B cell (primary cell): ENCODE data around the gene MRPS23. TPM values are rescaled to one million over a fixed set of nuclear protein-coding genes. Genes with fewer than 3 reads are reported as not detected.

Experiments used
- ATAC-seq: fragments of 200-7000 bp; cut with Tn5 transposase; one replicate; pipeline ENCODE4 v1.10.0; 2021; ENCODE audit warnings: low read depth, mild to moderate bottlenecking, moderate number of reproducible peaks, moderate library complexity
- CTCF ChIA-PET: fragments of 350-600 bp; sonication (Branson Sonifier 250); formaldehyde crosslinking; loops from one replicate; lab custom pipeline; 2021; ENCODE audit warnings: antibody characterized with exemption, inconsistent platforms; lab: Charles Lee
- POLR2A ChIA-PET: fragments of 350-600 bp; sonication (Branson Sonifier 250); formaldehyde crosslinking; loops from one replicate; lab custom pipeline; 2021; ENCODE audit warnings: antibody characterized with exemption; lab: Charles Lee
- DNase-seq: peaks from one replicate; pipeline ENCODE4 v3.0.0; 2013
- H2AFZ ChIP-seq: 2 replicates; pipeline ENCODE4 v1.6.1; 2012; ENCODE audit warnings: mild to moderate bottlenecking, low read depth, low read length; ENCODE audit not compliant: insufficient read depth, poor library complexity, severe bottlenecking
- H3K27ac ChIP-seq, 2 donors: 1 replicate in 1 of 2; 2 replicates in 1 of 2; pipeline ENCODE4 v1.5.1; 2012 to 2013; ENCODE audit warnings: low read length in 2 of 2, mild to moderate bottlenecking in 2 of 2, moderate library complexity in 1 of 2
- H3K27me3 ChIP-seq, 4 experiments: fragments of 200-600 bp in 1 of 4; sonication (generic) in 1 of 4; replicated peaks in 1 of 4; 1 replicate in 2 of 4; 2 replicates in 2 of 4; pipeline versions ENCODE4 v1.6.1 to v1.7.0; 2013 to 2016; ENCODE audit warnings: low read length in 3 of 4, mild to moderate bottlenecking in 2 of 4, mixed read lengths in 1 of 4, moderate library complexity in 1 of 4; ENCODE audit not compliant: insufficient read depth in 4 of 4, control insufficient read depth in 3 of 4; ENCODE audit errors: control extremely low read depth in 1 of 4
- H3K36me3 ChIP-seq, 2 experiments: replicated peaks in 1 of 2; 1 replicate in 1 of 2; 2 replicates in 1 of 2; pipeline versions ENCODE4 v1.6.1 to v1.7.1; 2013; ENCODE audit warnings: low read length in 1 of 2; ENCODE audit not compliant: insufficient read depth in 2 of 2, control insufficient read depth in 1 of 2; ENCODE audit errors: control extremely low read depth in 1 of 2, extremely low read depth in 1 of 2
- H3K4me1 ChIP-seq, 2 donors: fragments of 200-600 bp in 1 of 2; sonication (generic) in 1 of 2; 1 replicate in 1 of 2; 2 replicates in 1 of 2; pipeline versions ENCODE4 v1.5.1 to v1.6.1; 2013 to 2017; ENCODE audit warnings: low read length in 2 of 2; ENCODE audit not compliant: control insufficient read depth in 2 of 2, insufficient read depth in 2 of 2
- H3K4me2 ChIP-seq: replicated peaks from 2 replicates; pipeline ENCODE3; 2012; ENCODE audit warnings: mild to moderate bottlenecking, low read depth, low read length; ENCODE audit not compliant: poor library complexity, severe bottlenecking
- H3K4me3 ChIP-seq, 5 experiments: fragments of 200-600 bp in 1 of 5; sonication (generic) in 1 of 5; 1 replicate in 3 of 5; 2 replicates in 2 of 5; pipeline versions ENCODE4 v1.5.1 to v1.7.0; 2011 to 2016; ENCODE audit warnings: low read length in 4 of 5, mild to moderate bottlenecking in 4 of 5, low read depth in 2 of 5, control low read depth in 1 of 5, moderate library complexity in 1 of 5; ENCODE audit not compliant: insufficient read depth in 1 of 5; ENCODE audit errors: control extremely low read depth in 1 of 5, extremely low read depth in 1 of 5
- H3K79me2 ChIP-seq: fragments of 200-600 bp; sonication (generic); one replicate; pipeline ENCODE4 v1.6.0; 2016; ENCODE audit warnings: low read length; ENCODE audit not compliant: control insufficient read depth, insufficient read depth
- H3K9ac ChIP-seq: fragments of 200-600 bp; sonication (generic); 2 replicates; pipeline ENCODE4 v1.6.1; 2017; ENCODE audit warnings: mild to moderate bottlenecking, low read length, moderate library complexity
- H3K9me3 ChIP-seq, 3 donors: one replicate each; pipeline versions ENCODE4 v1.6.1 to v1.7.1; 2013; ENCODE audit warnings: low read length in 2 of 3; ENCODE audit not compliant: control insufficient read depth in 2 of 3, insufficient read depth in 1 of 3; ENCODE audit errors: control extremely low read depth in 1 of 3
- H4K20me1 ChIP-seq: 2 replicates; pipeline ENCODE4 v1.6.0; 2012; ENCODE audit warnings: mild to moderate bottlenecking, low read length; ENCODE audit not compliant: insufficient read depth, control insufficient read depth, poor library complexity, severe bottlenecking
- H3K27ac Mint-ChIP-seq: one replicate; pipeline ENCODE4 v1.8.0; 2021; ENCODE audit warnings: mixed read lengths
- H3K27me3 Mint-ChIP-seq: one replicate; pipeline ENCODE4 v1.8.0; 2021; ENCODE audit warnings: mixed read lengths
- H3K4me1 Mint-ChIP-seq: one replicate; pipeline ENCODE4 v1.8.0; 2021; ENCODE audit warnings: mixed read lengths
- H3K4me3 Mint-ChIP-seq: one replicate; pipeline ENCODE4 v1.8.0; 2021; ENCODE audit warnings: mixed read lengths
- H3K9me3 Mint-ChIP-seq: one replicate; pipeline ENCODE4 v1.8.0; 2022; ENCODE audit warnings: mixed read lengths; ENCODE audit not compliant: insufficient read depth
- EZH2 ChIP-seq: IDR thresholded peaks from 2 replicates; pipeline ENCODE4 v1.6.1; 2012; ENCODE audit warnings: borderline replicate concordance, low read depth, mild to moderate bottlenecking, moderate library complexity, low read length; ENCODE audit not compliant: insufficient read depth, poor library complexity, severe bottlenecking
- WGBS: methylation state at CpG from one replicate; pipeline ENCODE4 v1.1.5; 2013; ENCODE audit warnings: missing lambda C conversion rate; ENCODE audit not compliant: insufficient coverage; 5-methylcytosine and 5-hydroxymethylcytosine counted together
- intact Hi-C: fragments of 100-400 bp; cut with micrococcal nuclease; formaldehyde crosslinking; loops from one replicate; pipeline ENCODE4 v1.10.0; 2022
- polyA plus RNA-seq: library from polyadenylated mRNA; depleted of rRNA; stranded (reverse); fragments of >200 nt; gene quantifications from 2 replicates; pipeline ENCODE4 v1.2.3, GENCODE V29; 2012
- total RNA-seq, 2 donors: library from RNA; stranded (reverse); fragments of 120-200 nt in 1 of 2; gene quantifications; 1 replicate in 1 of 2; 2 replicates in 1 of 2; pipeline versions ENCODE4 v1.2.3 to v1.2.4, GENCODE V29; 2013 to 2022
- TF ChIP-seq, protein P1 (sequence below): fragments of 200-600 bp; IDR thresholded peaks from one replicate; pipeline ENCODE4 v1.8.0; 2022; ENCODE audit warnings: antibody characterized with exemption, mild to moderate bottlenecking

MRPS23 gene
- total and polyA plus RNA-seq, 2 donors (not counting 1 experiment from before 2014, with no cell fraction given) = 10.3 to 25.4 TPM

DNA sequence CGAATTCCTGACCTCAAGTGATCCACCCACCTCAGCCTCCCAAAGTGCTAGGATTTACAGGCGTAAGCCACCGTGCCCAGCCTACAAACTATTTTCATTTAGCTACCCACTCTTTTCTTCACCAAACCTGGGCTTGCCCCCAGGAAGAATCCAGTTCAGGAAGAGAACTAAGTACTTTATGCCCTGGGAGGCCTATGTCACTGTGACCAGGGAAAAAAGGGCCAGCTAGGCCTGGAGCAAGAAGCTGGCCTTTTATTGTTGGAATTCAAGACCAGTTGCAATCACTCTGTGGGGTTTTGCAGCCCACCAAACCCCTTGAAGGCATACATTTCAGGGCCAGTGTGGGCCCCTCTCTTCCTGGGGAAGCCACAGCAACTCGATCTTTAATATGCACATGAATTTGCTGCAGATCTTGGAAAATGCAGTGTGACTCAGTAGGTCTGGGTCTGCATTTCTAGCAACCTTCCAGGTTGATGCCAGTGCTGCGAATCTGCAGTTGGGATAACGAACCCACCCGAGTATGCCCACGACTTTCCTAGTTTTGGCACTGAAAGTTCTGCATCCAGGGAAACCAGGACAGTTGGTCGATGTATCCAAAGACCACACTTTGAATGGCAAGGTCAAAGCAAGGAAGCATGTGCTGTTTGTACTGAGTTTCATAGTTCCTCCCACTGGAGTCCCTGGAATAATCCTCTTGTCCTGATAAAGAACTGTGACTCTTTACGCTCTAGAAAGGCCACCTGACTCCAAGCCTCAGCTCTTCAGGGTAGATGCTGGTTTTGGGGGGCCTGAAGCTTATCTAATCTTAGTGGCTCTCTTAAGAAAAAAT lies 7.2 kb upstream of the MRPS23 start:
- no peak overlapping the region for H3K9ac ChIP-seq
- Mint-ChIP-seq H3K27me3 (peaks cover 20% of the 10 kb centered on the region), H3K9me3 (no peaks in the 10 kb centered on the region), H3K4me3 (no peak overlapping the region), H3K4me1 (peaks cover 12% of the 10 kb centered on the region), H3K27ac (no peak overlapping the region)
- no peak overlapping the region for H3K4me3 ChIP-seq
- H3K79me2 ChIP-seq = no peaks in the 10 kb centered on the region
- ChIA-PET CTCF (interaction anchor here (0.6 to 18.1 kb wide), 14 partner anchors 7 to 339 kb away, joined by 3 to 468 read pairs (median 4); partner anchors contain the start of genes MRPS23, SRSF1 and VEZF1), POLR2A (interaction anchor here (1.3 kb wide), 1 partner anchor 141 kb away, joined by 3 read pairs; no protein-coding TSS in a partner anchor)
- TF ChIP-seq, protein P1, sequence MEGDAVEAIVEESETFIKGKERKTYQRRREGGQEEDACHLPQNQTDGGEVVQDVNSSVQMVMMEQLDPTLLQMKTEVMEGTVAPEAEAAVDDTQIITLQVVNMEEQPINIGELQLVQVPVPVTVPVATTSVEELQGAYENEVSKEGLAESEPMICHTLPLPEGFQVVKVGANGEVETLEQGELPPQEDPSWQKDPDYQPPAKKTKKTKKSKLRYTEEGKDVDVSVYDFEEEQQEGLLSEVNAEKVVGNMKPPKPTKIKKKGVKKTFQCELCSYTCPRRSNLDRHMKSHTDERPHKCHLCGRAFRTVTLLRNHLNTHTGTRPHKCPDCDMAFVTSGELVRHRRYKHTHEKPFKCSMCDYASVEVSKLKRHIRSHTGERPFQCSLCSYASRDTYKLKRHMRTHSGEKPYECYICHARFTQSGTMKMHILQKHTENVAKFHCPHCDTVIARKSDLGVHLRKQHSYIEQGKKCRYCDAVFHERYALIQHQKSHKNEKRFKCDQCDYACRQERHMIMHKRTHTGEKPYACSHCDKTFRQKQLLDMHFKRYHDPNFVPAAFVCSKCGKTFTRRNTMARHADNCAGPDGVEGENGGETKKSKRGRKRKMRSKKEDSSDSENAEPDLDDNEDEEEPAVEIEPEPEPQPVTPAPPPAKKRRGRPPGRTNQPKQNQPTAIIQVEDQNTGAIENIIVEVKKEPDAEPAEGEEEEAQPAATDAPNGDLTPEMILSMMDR = no peak
- TF ChIP-seq EZH2 = no peak
- H4K20me1 ChIP-seq = no peaks in the 10 kb centered on the region
- DNase-seq = no peak
- no peaks in the 10 kb centered on the region for H3K36me3 ChIP-seq
- no peak for ATAC-seq
- no peak overlapping the region for H3K27ac ChIP-seq
- peaks cover 0 to under 1% (median 0%) of the 10 kb centered on the region in 3 donors for H3K9me3 ChIP-seq
- H3K4me2 ChIP-seq = no peak overlapping the region
- peaks cover 16 to 17% of the 10 kb centered on the region in 2 donors for H3K4me1 ChIP-seq
- H2AFZ ChIP-seq = no peak overlapping the region
- intact Hi-C loops = loop anchor here (10.0 kb wide), 2 partner anchors 358 to 658 kb away; partner anchors contain the start of genes MKS1 and MTMR4
- 92% methylated on average over 9 of the region's 10 CpGs for WGBS
- peaks cover 0 to 41% (median 12%) of the 10 kb centered on the region in 4 experiments for H3K27me3 ChIP-seq
